ENCODE data around the gene STPG2. TPM values are rescaled to one million over a fixed set of nuclear protein-coding genes. Genes with fewer than 3 reads are reported as not detected.

The STPG2 gene
- total and polyA plus RNA-seq, 2 of the 8 experiments (the other 6 are each of a cell fraction or from before 2014, with no cell fraction given): 0.03 TPM; not detected in 1

- H2BK20ac ChIP-seq (ENCODE audit: low read length): no peak overlapping the region
- no peak for DNase-seq (ENCODE audit: low read depth in 1 of 2, low spot score in 2 of 2)
- no peak for FAIRE-seq
- H2BK5ac ChIP-seq (ENCODE audit: low read depth, low read length): no peak overlapping the region
- H2BK12ac ChIP-seq (ENCODE audit: low read depth, low read length): no peak overlapping the region
- no peaks in the 10 kb centered on the region for H3K4me1 ChIP-seq (replicated peaks in 1 of 4; ENCODE audit: control insufficient read depth in 3 of 4, insufficient read depth in 4 of 4, low read length in 3 of 4)
- no peaks in the 10 kb centered on the region for H4K20me1 ChIP-seq (replicated peaks in 1 of 2; ENCODE audit: control insufficient read depth in 1 of 2, insufficient read depth in 2 of 2, low read length in 2 of 2)
- H3K36me3 ChIP-seq (ENCODE audit: control insufficient read depth in 2 of 4, insufficient read depth in 4 of 4, low read length in 3 of 4): no peaks in the 10 kb centered on the region
- no peak overlapping the region for H2AFZ ChIP-seq (ENCODE audit: low read length)
- H4K8ac ChIP-seq (ENCODE audit: extremely low read depth, insufficient read depth, low read length): no peak overlapping the region
- H3K27me3 ChIP-seq (replicated peaks in 1 of 4; ENCODE audit: control insufficient read depth in 3 of 4, extremely low read depth in 1 of 4, insufficient read depth in 3 of 4, low read length in 3 of 4): no peaks in the 10 kb centered on the region
- H2AK5ac ChIP-seq (ENCODE audit: low read depth, low read length): no peak overlapping the region
- no peak overlapping the region for H3K4me3 ChIP-seq (ENCODE audit: extremely low read depth in 1 of 4, insufficient read depth in 2 of 4, low read depth in 3 of 4, low read length in 4 of 4)
- H3K4me2 ChIP-seq (ENCODE audit: insufficient read depth in 1 of 2, low read depth in 2 of 2, low read length in 2 of 2): no peak overlapping the region
- no peaks in the 10 kb centered on the region; the same call in 1 of the 2 replicates for H3K23me2 ChIP-seq (ENCODE audit: low read depth, low read length)
- H3K27ac ChIP-seq (ENCODE audit: low read depth, low read length): no peak overlapping the region
- no peaks in the 10 kb centered on the region for H3K79me2 ChIP-seq (ENCODE audit: control insufficient read depth in 1 of 2, insufficient read depth in 2 of 2, low read length in 2 of 2)
- H3K56ac ChIP-seq (replicated peaks; ENCODE audit: insufficient read length, low read depth, low read length): no peak overlapping the region
- H3K23ac ChIP-seq (ENCODE audit: insufficient read length): no peak overlapping the region
- no peak overlapping the region for H4K91ac ChIP-seq (replicated peaks; ENCODE audit: insufficient read length, low read length)
- H2BK120ac ChIP-seq (replicated peaks; ENCODE audit: low read depth, low read length): no peak overlapping the region
- TF ChIP-seq RAD21 (IDR thresholded peaks at IDR 0.05 in 1 of 2, conservative IDR thresholded peaks at IDR 0.05 in 1 of 2; ENCODE audit: low read depth in 2 of 2, low read length in 2 of 2) (no peak), CTCF (IDR thresholded peaks at IDR 0.05; ENCODE audit: control extremely low read depth in 1 of 3, insufficient read depth in 1 of 3, low read depth in 1 of 3, low read length in 3 of 3) (no peak)
- H3K18ac ChIP-seq (ENCODE audit: extremely low read depth, low read length): no peak overlapping the region
- H2BK15ac ChIP-seq (ENCODE audit: low read length): no peak overlapping the region
- 64% methylated on average over 4 of the region's 4 CpGs; no CpG with 5 or more reads in 1 of the 2 experiments for WGBS, 2 experiments (ENCODE audit: extremely low coverage in 1 of 2, insufficient coverage in 1 of 2, insufficient read length in 1 of 2, insufficient replicate concordance in 2 of 2, low coverage in 1 of 2, low lambda C conversion rate in 2 of 2, missing lambda C conversion rate in 1 of 2)
- POLR2A ChIA-PET (ENCODE audit: partially characterized antibody): no interaction called here
- CTCF ChIA-PET (ENCODE audit: partially characterized antibody): no interaction called here
- H3K14ac ChIP-seq (ENCODE audit: insufficient read length): no peak overlapping the region
- no peak overlapping the region for H3K9ac ChIP-seq (replicated peaks in 1 of 4; ENCODE audit: extremely low read depth in 1 of 4, low read depth in 3 of 4, low read length in 3 of 4)
- H3K9me3 ChIP-seq (ENCODE audit: insufficient read depth in 2 of 2, low read depth in 1 of 2, low read length in 1 of 2): peaks cover 3% of the 10 kb centered on the region in 2 experiments; a peak in 2 of 4 replicates
- H3K4ac ChIP-seq (replicated peaks; ENCODE audit: insufficient read length, low read depth, low read length): no peak overlapping the region
- H4K5ac ChIP-seq (ENCODE audit: insufficient read length, low read depth, low read length): no peak overlapping the region
- H3K79me1 ChIP-seq (ENCODE audit: low read depth, low read length): no peaks in the 10 kb centered on the region
These were observed 477.7 kb downstream of the STPG2 start for GRCh38 chr4:97665553-97665952.

Measured in H1 (cell line).